Left lung (tissue), 10 donors: ENCODE results near the gene ADAM33. TPM values are rescaled to one million over a fixed set of nuclear protein-coding genes. Genes with fewer than 3 reads are reported as not detected.
A peak's percentile ranks its signal among the peaks of the same experiment; 100 is the strongest.

Experiments
- ATAC-seq: fragments of 200-7000 bp; cut with Tn5 transposase; one replicate; pipeline ENCODE4 v1.9.1; 2020; ENCODE audit warnings: moderate library complexity
- DNase-seq, 4 donors: peaks; one replicate each; pipeline ENCODE4 v3.0.0-alpha.2; 2013 to 2020
- H3K27ac ChIP-seq, 2 donors: fragments of 200-600 bp; sonication (generic) in 1 of 2; one replicate each; pipeline versions ENCODE4 v1.5.0 to v1.8.0; 2020 to 2021
- H3K27me3 ChIP-seq, 2 donors: fragments of 200-600 bp; sonication (generic) in 1 of 2; one replicate each; pipeline versions ENCODE4 v1.5.0 to v1.8.0; 2020 to 2021
- H3K36me3 ChIP-seq, 2 donors: fragments of 200-600 bp; sonication (generic) in 1 of 2; one replicate each; pipeline versions ENCODE4 v1.5.0 to v1.8.0; 2020 to 2021
- H3K4me1 ChIP-seq, 2 donors: fragments of 200-600 bp; one replicate each; pipeline ENCODE4 v1.8.0; 2021
- H3K4me3 ChIP-seq, 2 donors: fragments of 200-600 bp; sonication (generic) in 1 of 2; one replicate each; pipeline versions ENCODE4 v1.5.0 to v1.8.0; 2020 to 2021; ENCODE audit warnings: mild to moderate bottlenecking in 1 of 2
- H3K9me3 ChIP-seq, 2 donors: fragments of 200-600 bp; sonication (generic) in 1 of 2; one replicate each; pipeline versions ENCODE4 v1.5.0 to v1.8.0; 2020 to 2021
- CTCF ChIP-seq, 2 donors: fragments of 200-600 bp; sonication (generic) in 1 of 2; IDR thresholded peaks; one replicate each; pipeline versions ENCODE4 v1.5.0 to v1.8.0; 2021; ENCODE audit warnings: antibody characterized with exemption in 2 of 2
- intact Hi-C, 2 donors: fragments of 100-400 bp; cut with DNase I; formaldehyde crosslinking; loops; one replicate each; pipeline versions ENCODE4 v1.11.2 to v1.14.2; 2022
- polyA plus RNA-seq, 6 donors: library from polyadenylated mRNA; unstranded; fragments of 120-200 nt; gene quantifications; one replicate each; pipeline ENCODE4 v1.2.1, GENCODE V29; 2013; ENCODE audit not compliant: insufficient read length in 6 of 6
- total RNA-seq, 2 donors: library from RNA; stranded (reverse); fragmentation: NEBNext Ultra II Directional; extraction: Animal tissue kit (Norgen Biotek cat#: 25700); gene quantifications; one replicate each; pipeline ENCODE4 v1.2.1, GENCODE V29; 2021
- donor health status: DM: no; HTN: yes; CAD: no.
- donor health status: DM: no; HTN: no; CAD: no.

Gene ADAM33
- total and polyA plus RNA-seq, 8 donors: 7.4 to 18.6 (median 11.6) TPM

- DNase-seq (no peak), ATAC-seq (no peak)
- no peak for TF ChIP-seq CTCF (IDR thresholded peaks at IDR 0.05)
- intact Hi-C loops: no loop called here
- Histone ChIP-seq H3K36me3 (peaks cover 0 to 25% of the 10 kb centered on the region in 2 donors), H3K4me3 (no peak overlapping the region), H3K27ac (no peak overlapping the region), H3K9me3 (no peaks in the 10 kb centered on the region), H3K4me1 (no peaks in the 10 kb centered on the region), H3K27me3 (no peaks in the 10 kb centered on the region)
Measured at GRCh38 chr20:3632311-3633004, 49.4 kb downstream of the ADAM33 start.

- intact Hi-C loops: no loop called here
- Histone ChIP-seq H3K27me3 (no peaks in the 10 kb centered on the region), H3K4me3 (no peak overlapping the region), H3K4me1 (no peaks in the 10 kb centered on the region), H3K36me3 (peaks cover 0 to 29% of the 10 kb centered on the region in 2 donors), H3K27ac (no peak overlapping the region), H3K9me3 (no peaks in the 10 kb centered on the region)
- peak in 1 of 4 donors; percentile 27 for DNase-seq
- no peak for TF ChIP-seq CTCF (IDR thresholded peaks at IDR 0.05)
- ATAC-seq: no peak
Measured at GRCh38 chr20:3631534-3631933, 50.3 kb downstream of the ADAM33 start.

- no peak for ATAC-seq
- Histone ChIP-seq H3K4me3 (no peak overlapping the region), H3K27me3 (no peaks in the 10 kb centered on the region), H3K36me3 (peaks cover 0 to 29% of the 10 kb centered on the region in 2 donors), H3K9me3 (no peaks in the 10 kb centered on the region), H3K4me1 (no peaks in the 10 kb centered on the region), H3K27ac (no peak overlapping the region)
- TF ChIP-seq CTCF (IDR thresholded peaks at IDR 0.05): no peak
- intact Hi-C loops: no loop called here
- DNase-seq: no peak
Measured at GRCh38 chr20:3630429-3630828, 51.4 kb downstream of the ADAM33 start.

GRCh38 chr20:3629893-3630292 is 51.9 kb downstream of the ADAM33 start:
- Histone ChIP-seq H3K9me3 (no peaks in the 10 kb centered on the region), H3K4me3 (no peak overlapping the region), H3K4me1 (no peaks in the 10 kb centered on the region), H3K36me3 (peaks cover 0 to 29% of the 10 kb centered on the region in 2 donors), H3K27me3 (no peaks in the 10 kb centered on the region), H3K27ac (no peak overlapping the region)
- intact Hi-C loops: no loop called here
- ATAC-seq: no peak
- DNase-seq: no peak
- no peak for TF ChIP-seq CTCF (IDR thresholded peaks at IDR 0.05)

- Histone ChIP-seq H3K27me3 (no peaks in the 10 kb centered on the region), H3K9me3 (no peaks in the 10 kb centered on the region), H3K4me1 (no peaks in the 10 kb centered on the region), H3K36me3 (peaks cover 0 to 21% of the 10 kb centered on the region in 2 donors), H3K4me3 (no peak overlapping the region), H3K27ac (no peak overlapping the region)
- DNase-seq: no peak
- intact Hi-C loops: no loop called here
- TF ChIP-seq CTCF (IDR thresholded peaks at IDR 0.05): no peak
- ATAC-seq: no peak
Measured at GRCh38 chr20:3628502-3629314, 53.1 kb downstream of the ADAM33 start.
